T follicular helper cell (primary cell): Measurements from ENCODE around the gene FOXJ3.

ENCODE experiments used
- DNase-seq: peaks from one replicate; pipeline ENCODE4 v3.0.0-alpha.2; 2020; ENCODE audit warnings: low read depth

The FOXJ3 gene

GRCh38 chr1:42189931-42190853 is 144.8 kb downstream of the FOXJ3 start:
- DNase-seq = no peak

DNA sequence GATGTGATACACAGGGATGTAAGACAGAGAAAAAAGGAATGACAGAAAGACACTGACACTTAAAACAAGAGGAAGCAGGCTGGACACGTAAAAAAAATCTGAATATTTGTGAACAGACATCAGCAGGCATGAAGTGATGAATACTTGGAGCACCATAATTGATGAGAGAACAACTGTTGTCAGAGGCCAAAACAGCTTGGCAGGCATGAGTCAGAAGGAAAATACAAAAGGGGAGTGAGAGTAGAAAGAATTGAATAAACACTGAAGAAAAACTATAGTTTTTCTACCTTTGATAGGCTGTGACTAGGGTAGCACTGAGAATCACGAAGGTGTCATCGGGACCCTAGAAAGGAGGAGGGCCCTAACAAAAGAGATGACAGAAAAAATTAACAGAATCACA is 148.9 kb downstream of the FOXJ3 start:
- DNase-seq = no peak

- no peak for DNase-seq
Measured at GRCh38 chr1:42184616-42185015, 150.4 kb downstream of the FOXJ3 start.

GRCh38 chr1:42183957-42184268 is 151.1 kb downstream of the FOXJ3 start:
- no peak for DNase-seq

DNA sequence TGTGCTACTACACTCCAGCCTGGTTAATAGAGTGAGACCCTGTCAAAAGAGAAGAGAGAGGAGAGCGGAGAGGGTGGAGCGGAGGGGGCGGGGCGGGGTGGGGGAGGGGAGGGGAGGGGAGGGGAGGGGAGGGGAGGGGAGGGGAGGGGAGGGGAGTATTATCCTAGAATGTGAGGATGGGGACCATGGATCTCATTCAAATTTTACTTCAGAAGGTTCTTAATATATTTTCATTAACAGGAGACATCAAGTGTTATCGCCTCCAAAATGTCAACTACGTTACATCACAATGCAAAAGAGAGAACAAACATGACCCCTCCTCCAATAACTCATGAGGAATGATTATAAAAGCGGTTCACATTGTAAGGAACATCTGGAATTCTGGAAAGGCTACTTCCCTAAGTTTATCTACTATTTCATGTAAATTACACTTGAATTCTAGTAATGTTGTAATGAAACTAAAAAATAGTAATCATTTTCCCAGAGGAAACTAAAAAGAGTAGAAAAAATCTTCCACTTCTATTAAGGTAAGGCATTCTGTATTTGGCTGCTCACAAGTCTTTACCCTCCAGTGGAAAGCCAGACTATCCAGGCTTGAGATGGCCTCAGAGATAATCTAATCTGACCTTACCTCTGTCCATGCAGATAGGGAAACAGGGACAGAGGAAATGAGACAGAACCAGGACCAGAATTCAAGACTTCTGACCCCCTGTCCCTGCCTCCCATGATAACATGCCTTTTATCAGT is 151.7 kb downstream of the FOXJ3 start:
- no peak for DNase-seq

DNA sequence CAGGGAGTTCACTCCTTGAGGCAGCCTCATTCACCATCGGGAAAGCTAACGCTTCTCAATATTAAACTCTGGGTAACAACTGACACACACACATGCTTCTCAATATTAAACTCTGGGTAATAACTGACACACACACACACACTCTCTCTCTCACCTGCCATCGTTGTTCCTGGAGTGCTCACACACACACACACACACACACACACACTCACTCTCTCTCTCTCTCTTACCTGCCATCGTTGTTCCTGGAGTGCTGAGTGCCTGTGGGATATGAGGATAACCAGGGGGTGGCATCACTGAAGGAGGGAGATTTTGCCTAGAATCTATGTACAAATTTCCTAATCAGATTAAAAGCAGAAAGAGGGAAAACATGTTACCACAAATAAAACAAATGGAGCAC is 153.3 kb downstream of the FOXJ3 start:
- DNase-seq = no peak

DNA sequence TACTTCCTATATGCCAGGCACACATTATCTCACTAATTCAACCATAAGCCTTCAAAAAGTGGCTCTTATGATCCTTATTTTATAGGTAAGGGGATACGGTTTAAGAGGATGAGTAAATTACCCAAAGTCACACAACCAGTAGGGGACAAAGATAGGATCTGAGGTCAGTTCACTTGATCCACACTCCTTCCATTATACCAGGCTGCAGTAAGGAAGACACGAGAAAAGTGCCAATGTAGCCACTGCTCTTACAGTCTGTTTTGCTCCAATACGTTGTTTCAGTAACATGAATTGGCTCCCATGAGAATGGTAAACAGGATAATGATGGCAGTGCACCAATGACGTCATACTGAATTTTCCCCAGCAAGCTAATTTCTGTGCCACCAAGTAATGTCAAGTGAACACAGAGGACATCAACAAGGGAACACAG is 155.1 kb downstream of the FOXJ3 start:
- DNase-seq = no peak

DNA sequence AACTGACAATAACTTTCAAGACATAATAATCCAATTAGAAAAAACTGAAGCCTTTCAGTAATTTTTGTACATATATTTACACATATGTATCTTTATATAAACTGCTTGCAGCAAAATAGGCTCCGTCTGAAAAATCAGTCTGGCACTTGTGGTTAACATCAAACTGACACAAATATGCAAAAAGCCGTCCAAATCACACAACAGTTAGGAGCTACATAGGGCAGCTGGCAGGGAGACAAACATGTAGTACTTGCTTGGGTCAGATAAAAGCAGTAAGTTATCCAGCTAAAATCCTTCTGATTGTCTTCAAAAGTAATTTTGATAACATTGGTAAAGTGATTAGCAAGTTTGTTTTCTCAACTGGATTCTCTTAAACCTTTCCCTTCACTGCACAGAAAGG is 155.8 kb downstream of the FOXJ3 start:
- DNase-seq = no peak

DNA sequence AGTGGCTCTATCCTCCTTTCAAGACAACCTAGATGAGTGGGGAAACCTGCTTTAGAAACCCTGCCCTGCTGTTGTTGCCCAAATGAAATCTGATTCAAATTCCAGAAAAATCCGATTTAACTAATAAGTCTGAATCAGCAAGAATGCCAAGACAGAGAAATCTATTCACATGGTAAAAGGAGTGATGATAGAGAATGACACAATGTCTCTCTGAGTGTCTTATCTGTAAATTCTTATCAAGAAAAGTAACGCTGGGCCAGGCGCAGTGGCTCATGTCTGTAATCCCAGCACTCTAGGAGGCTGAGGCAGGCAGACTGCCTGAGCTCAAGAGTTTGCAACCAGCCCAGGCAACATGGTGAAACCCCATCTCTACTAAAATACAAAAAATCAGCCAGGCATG is 156.8 kb downstream of the FOXJ3 start:
- DNase-seq = no peak

DNA sequence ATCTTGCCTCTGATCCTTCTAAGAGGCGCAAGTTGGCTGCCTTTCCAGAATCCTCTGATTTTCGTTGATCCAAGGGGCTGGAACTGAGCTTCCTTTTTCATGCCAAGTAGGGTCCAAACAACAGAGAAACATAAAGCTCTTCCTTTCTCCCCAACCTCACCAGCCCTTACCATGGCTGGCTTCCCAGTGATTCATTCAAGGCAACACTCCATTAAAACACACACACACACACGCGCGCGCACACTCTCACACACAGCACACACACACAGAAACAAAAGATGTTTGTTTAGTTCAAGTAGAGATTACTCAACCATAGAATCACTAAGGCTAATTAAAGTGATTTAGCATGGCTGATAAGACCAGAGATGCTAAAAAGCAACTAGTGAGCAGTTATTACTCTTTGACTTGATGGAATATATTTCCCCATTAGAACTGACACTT is 157.5 kb downstream of the FOXJ3 start:
- no peak for DNase-seq

DNA sequence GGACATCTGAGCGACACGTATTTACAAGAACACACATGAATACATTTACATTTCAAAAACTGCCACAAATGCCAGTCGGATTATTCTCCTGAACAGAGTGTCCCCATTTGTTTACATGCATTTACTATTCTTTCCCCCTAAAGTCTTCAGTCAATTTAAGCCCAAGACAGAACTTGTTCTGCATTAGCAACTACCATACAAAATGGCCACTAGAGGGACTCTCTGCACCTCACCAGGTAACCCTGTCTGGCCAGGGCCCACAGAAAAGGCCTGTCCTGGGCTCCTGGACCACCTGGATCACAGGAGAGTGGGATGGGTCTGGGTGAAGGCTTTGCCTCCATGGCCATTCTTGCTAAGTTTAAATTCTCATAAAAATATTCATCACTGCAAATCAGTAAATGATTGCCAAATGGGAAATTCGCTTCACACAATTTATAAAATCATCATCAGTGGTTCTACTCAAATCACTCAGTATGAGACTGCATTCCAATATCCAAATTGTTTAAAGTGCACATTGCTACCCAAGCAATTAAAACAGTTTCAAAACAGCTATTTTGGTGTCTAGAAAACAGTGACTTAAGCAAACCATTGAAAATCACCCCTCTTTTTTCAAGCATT is 158.0 kb downstream of the FOXJ3 start:
- no peak for DNase-seq

GRCh38 chr1:42175314-42176054 is 159.6 kb downstream of the FOXJ3 start:
- no peak for DNase-seq

DNA sequence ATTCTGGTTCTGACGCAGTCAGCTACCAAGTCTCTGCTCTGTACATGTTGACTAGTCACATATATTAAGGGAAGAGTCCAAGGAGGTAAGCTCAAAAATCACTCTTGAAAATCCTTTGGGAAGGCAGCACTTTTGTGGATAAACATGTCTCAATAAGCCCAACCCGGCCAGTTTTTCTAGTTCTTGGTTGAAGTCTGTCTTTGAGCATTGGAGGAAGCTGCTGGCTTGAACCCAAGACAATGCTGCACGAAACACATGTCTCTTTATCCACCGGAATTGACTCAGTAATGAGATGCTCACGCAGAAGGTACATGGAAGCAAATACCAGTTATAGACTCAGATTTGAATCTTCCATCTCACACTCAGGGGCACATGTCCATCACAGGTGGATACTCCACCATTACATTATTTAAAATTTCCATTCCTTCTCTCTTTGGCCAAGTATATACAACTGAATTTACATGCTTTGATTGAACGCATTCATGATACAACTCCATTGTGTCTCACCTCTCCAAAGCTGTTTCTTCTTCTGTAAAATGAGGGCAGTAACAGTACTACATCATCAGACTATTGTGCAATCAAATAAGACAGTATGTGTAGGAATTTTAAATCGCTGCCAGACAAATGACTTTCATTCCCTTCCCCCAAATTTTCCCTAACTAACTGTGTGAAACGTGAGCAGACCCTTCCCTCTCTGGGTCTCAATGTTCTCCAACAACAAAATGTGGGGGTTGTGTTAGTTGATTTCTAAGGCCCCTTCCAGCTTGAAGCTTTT is 160.9 kb downstream of the FOXJ3 start:
- DNase-seq = no peak

GRCh38 chr1:42173155-42173933 is 161.7 kb downstream of the FOXJ3 start:
- DNase-seq = peak; percentile 40

GRCh38 chr1:42172381-42173133 is 162.5 kb downstream of the FOXJ3 start:
- DNase-seq = no peak

- DNase-seq = no peak
Measured at GRCh38 chr1:42171679-42172266, 163.3 kb downstream of the FOXJ3 start.

DNA sequence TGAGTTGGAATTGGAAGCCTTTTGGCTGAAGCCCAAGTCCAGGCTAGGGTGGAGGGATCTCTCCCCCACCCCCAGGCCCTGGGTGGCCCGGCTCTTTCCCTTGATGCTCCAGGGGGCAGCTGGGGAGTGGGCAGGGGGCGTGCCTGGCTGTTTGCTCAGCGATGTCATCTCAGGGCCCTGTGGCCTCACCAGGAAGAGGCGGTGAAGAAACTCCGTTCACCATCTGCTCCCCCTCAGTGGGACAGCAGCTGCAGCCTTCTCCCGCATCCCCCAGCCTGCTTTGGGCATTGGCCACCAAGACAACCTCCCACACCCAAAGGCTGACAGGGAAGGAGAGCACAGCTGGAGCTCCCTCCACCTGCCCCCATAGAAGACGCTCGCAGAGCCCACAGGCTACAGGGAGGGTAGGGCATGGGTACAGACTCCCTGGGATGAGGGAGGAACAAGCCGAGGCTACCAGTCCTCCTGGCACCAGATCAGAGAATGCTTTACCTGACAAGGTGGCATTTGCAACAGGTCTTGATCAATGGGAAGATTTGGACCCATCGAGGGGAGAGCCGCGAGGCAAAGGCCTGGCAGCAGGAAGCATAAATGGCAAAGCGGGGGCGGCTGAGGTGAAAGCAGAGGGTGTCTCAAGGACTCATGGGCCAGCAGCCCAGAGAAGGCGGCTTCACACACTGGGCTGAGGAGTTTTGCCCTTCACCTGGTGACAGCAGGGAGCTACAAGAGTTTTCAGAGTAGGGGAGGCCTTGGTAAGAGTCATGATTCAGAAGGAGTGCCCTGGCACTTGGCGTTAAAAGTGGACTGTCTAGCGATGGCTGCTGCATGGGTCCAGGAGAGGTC is 164.0 kb downstream of the FOXJ3 start:
- no peak for DNase-seq

DNA sequence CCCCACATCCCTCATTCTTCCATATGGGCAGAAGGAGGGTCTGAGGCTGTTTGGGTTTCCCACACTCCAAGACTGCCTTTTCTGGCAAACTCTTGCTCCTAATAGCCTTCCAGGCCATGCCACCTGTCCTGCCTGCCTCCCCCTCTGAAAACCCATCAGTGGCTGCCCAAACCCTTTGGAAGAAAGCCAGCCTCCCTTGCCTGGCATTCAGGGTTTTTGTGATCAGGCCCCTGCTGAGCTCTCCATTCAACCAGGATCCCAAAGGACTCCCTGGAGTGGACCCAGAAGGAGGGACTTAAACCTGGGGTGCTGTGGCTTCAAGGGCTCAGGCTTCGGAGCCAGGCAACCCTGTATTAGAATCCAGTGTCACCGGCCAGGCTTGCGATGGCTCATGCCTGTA is 166.3 kb downstream of the FOXJ3 start:
- no peak for DNase-seq

DNA sequence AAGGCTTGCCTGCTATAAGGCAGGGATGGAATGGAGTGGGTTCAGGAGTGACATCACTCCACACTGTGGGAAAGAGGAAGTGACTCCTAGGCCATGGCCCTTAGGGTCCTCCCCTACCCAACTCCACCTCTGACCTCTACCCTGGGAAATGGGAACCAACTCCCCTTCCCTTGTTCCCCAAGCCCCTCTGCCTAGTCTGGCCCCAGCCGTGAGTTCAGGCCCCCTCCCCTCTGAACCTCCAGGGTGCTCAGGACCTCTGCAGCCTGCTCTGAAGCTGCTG is 166.7 kb downstream of the FOXJ3 start:
- DNase-seq = no peak
